Neuron (in vitro differentiated cells): Measurements from ENCODE around the gene CROCC2.

Experiments used
- H2AFZ ChIP-seq: one replicate; pipeline ENCODE4 v1.6.1; 2013; ENCODE audit warnings: low read depth, mild to moderate bottlenecking, inconsistent platforms, low read length, moderate library complexity
- H3K27me3 ChIP-seq: one replicate; pipeline ENCODE4 v1.6.1; 2013; ENCODE audit warnings: low read length; ENCODE audit not compliant: insufficient read depth
- H3K36me3 ChIP-seq: one replicate; pipeline ENCODE4 v1.6.1; 2013; ENCODE audit warnings: low read length; ENCODE audit not compliant: insufficient read depth
- H3K4me1 ChIP-seq: one replicate; pipeline ENCODE4 v1.6.1; 2013; ENCODE audit warnings: low read length; ENCODE audit not compliant: insufficient read depth
- H3K4me3 ChIP-seq: 2 replicates; pipeline ENCODE4 v1.5.1; 2013; ENCODE audit warnings: mild to moderate bottlenecking, low read length, moderate library complexity
- H3K9me3 ChIP-seq: one replicate; pipeline ENCODE4 v1.6.1; 2013; ENCODE audit warnings: low read length

CROCC2 gene

GRCh38 chr2:240891492-240892340 is 14.4 kb upstream of the CROCC2 start:
- H3K36me3 ChIP-seq = no peaks in the 10 kb centered on the region
- H3K9me3 ChIP-seq = no peaks in the 10 kb centered on the region
- H3K4me1 ChIP-seq = no peaks in the 10 kb centered on the region
- H2AFZ ChIP-seq = no peak overlapping the region
- no peak overlapping the region for H3K4me3 ChIP-seq
- H3K27me3 ChIP-seq = no peaks in the 10 kb centered on the region

GRCh38 chr2:240892356-240892755 is 13.8 kb upstream of the CROCC2 start:
- H3K9me3 ChIP-seq = no peaks in the 10 kb centered on the region
- H3K27me3 ChIP-seq = no peaks in the 10 kb centered on the region
- H2AFZ ChIP-seq = no peak overlapping the region
- H3K4me3 ChIP-seq = no peak overlapping the region
- no peaks in the 10 kb centered on the region for H3K36me3 ChIP-seq
- no peaks in the 10 kb centered on the region for H3K4me1 ChIP-seq

GRCh38 chr2:240892925-240893324 is 13.2 kb upstream of the CROCC2 start:
- H3K36me3 ChIP-seq = no peaks in the 10 kb centered on the region
- H3K4me3 ChIP-seq = no peak overlapping the region
- no peaks in the 10 kb centered on the region for H3K4me1 ChIP-seq
- H3K9me3 ChIP-seq = no peaks in the 10 kb centered on the region
- no peaks in the 10 kb centered on the region for H3K27me3 ChIP-seq
- no peak overlapping the region for H2AFZ ChIP-seq

- no peaks in the 10 kb centered on the region for H3K36me3 ChIP-seq
Measured at GRCh38 chr2:240893363-240893844, 12.7 kb upstream of the CROCC2 start.

GRCh38 chr2:240894006-240894405 is 12.1 kb upstream of the CROCC2 start:
- Histone ChIP-seq H3K36me3 (no peaks in the 10 kb centered on the region), H3K27me3 (peaks cover 2% of the 10 kb centered on the region), H3K9me3 (no peaks in the 10 kb centered on the region), H3K4me3 (no peak overlapping the region), H3K4me1 (no peaks in the 10 kb centered on the region), H2AFZ (peak overlapping the region; percentile 14)

More at GRCh38 chr2:240893363-240893844, 12.7 kb upstream of the CROCC2 start:
- Histone ChIP-seq H3K27me3 (no peaks in the 10 kb centered on the region), H3K4me3 (no peak overlapping the region), H3K4me1 (no peaks in the 10 kb centered on the region), H3K9me3 (no peaks in the 10 kb centered on the region), H2AFZ (peak overlapping the region; percentile 14)

GRCh38 chr2:240894836-240895558 is 11.1 kb upstream of the CROCC2 start:
- H2AFZ ChIP-seq = no peak overlapping the region

GRCh38 chr2:240895656-240896388 is 10.3 kb upstream of the CROCC2 start, which contains the start of gene MAB21L4:
Gene MAB21L4 (minus strand): TSS chr2:240896156. CDS start chr2:240895997, 159 bp downstream.
- Histone ChIP-seq H3K27me3 (peaks cover 6% of the 10 kb centered on the region), H3K36me3 (no peaks in the 10 kb centered on the region), H3K4me1 (no peaks in the 10 kb centered on the region), H3K9me3 (peaks cover 5% of the 10 kb centered on the region), H2AFZ (no peak within 1 kb of the TSS), H3K4me3 (no peak within 1 kb of the TSS)

More at GRCh38 chr2:240894836-240895558, 11.1 kb upstream of the CROCC2 start:
- H3K36me3 ChIP-seq = no peaks in the 10 kb centered on the region
- H3K4me1 ChIP-seq = no peaks in the 10 kb centered on the region
- H3K27me3 ChIP-seq = peaks cover 6% of the 10 kb centered on the region
- no peak overlapping the region for H3K4me3 ChIP-seq
- no peaks in the 10 kb centered on the region for H3K9me3 ChIP-seq

- Histone ChIP-seq H2AFZ (no peak overlapping the region), H3K9me3 (peaks cover 6% of the 10 kb centered on the region), H3K27me3 (peaks cover 6% of the 10 kb centered on the region), H3K36me3 (no peaks in the 10 kb centered on the region), H3K4me3 (no peak overlapping the region), H3K4me1 (no peaks in the 10 kb centered on the region)
Measured at GRCh38 chr2:240896394-240896793, 9.7 kb upstream of the CROCC2 start.

- Histone ChIP-seq H3K4me1 (no peaks in the 10 kb centered on the region), H3K27me3 (peaks cover 6% of the 10 kb centered on the region), H2AFZ (no peak overlapping the region), H3K4me3 (no peak overlapping the region), H3K36me3 (no peaks in the 10 kb centered on the region), H3K9me3 (peaks cover 6% of the 10 kb centered on the region)
Measured at GRCh38 chr2:240896871-240897692, 9.1 kb upstream of the CROCC2 start.

GRCh38 chr2:240898108-240898730 is 7.9 kb upstream of the CROCC2 start:
- H2AFZ ChIP-seq = no peak overlapping the region
- peaks cover 6% of the 10 kb centered on the region for H3K9me3 ChIP-seq
- H3K27me3 ChIP-seq = peaks cover 6% of the 10 kb centered on the region
- H3K36me3 ChIP-seq = no peaks in the 10 kb centered on the region
- no peaks in the 10 kb centered on the region for H3K4me1 ChIP-seq
- no peak overlapping the region for H3K4me3 ChIP-seq

- Histone ChIP-seq H3K4me1 (no peaks in the 10 kb centered on the region), H3K27me3 (peaks cover 6% of the 10 kb centered on the region)
Measured at GRCh38 chr2:240898731-240899467, 7.2 kb upstream of the CROCC2 start.

More at GRCh38 chr2:240898731-240899467, 7.2 kb upstream of the CROCC2 start:
- Histone ChIP-seq H3K36me3 (no peaks in the 10 kb centered on the region), H2AFZ (no peak overlapping the region), H3K4me3 (no peak overlapping the region), H3K9me3 (peaks cover 6% of the 10 kb centered on the region)
